HepG2 (cell line): ENCODE data around the gene TLL2. TPM values are rescaled to one million over a fixed set of nuclear protein-coding genes. Genes with fewer than 3 reads are reported as not detected.
A peak's percentile ranks its signal among the peaks of the same experiment; 100 is the strongest.

Source experiments
- ATF3 ChIP-seq: sonication (generic); formaldehyde crosslinking; IDR thresholded peaks from 2 replicates; pipeline ENCODE4 v1.4.0; 2020; ENCODE audit warnings: missing genetic modification reagents
- BCL3 ChIP-seq: sonication (generic); formaldehyde crosslinking; IDR thresholded peaks from 2 replicates; pipeline ENCODE4 v1.5.1; 2020; ENCODE audit warnings: mild to moderate bottlenecking, missing genetic modification reagents, moderate library complexity
- ELF3 ChIP-seq: IDR thresholded peaks from 2 replicates; pipeline ENCODE4 v1.6.1; 2016; ENCODE audit warnings: missing genetic modification reagents, missing compliant biosample characterization
- ERF ChIP-seq: IDR thresholded peaks from 2 replicates; pipeline ENCODE4 v1.6.1; 2018; ENCODE audit warnings: missing biosample characterization, missing genetic modification reagents
- FIP1L1 ChIP-seq: fragments of 200-400 bp; formaldehyde crosslinking; IDR thresholded peaks from 2 replicates; pipeline ENCODE4 v1.6.1; 2018; ENCODE audit warnings: low read depth, mild to moderate bottlenecking, low read length, moderate library complexity, borderline replicate concordance; ENCODE audit not compliant: insufficient read depth
- HMG20B ChIP-seq: conservative IDR thresholded peaks from 2 replicates; pipeline ENCODE4 v1.6.1; 2016; ENCODE audit warnings: missing genetic modification reagents, missing compliant biosample characterization
- HNF1A ChIP-seq, 2 experiments: sonication (generic) in 1 of 2; formaldehyde crosslinking in 1 of 2; IDR thresholded peaks; 2 replicates each; pipeline versions ENCODE4 v1.4.0 to v1.6.1; 2016 to 2020; ENCODE audit warnings: borderline replicate concordance in 1 of 2, low read depth in 1 of 2, mild to moderate bottlenecking in 1 of 2, missing genetic modification reagents in 1 of 2
- MBD4 ChIP-seq: IDR thresholded peaks from 2 replicates; pipeline ENCODE4 v1.6.1; 2012; ENCODE audit warnings: low read length, inconsistent platforms, borderline replicate concordance
- MBNL3 ChIP-seq: fragments of 250-450 bp; sonication (Bioruptor Pico); conservative IDR thresholded peaks from 2 replicates; pipeline ENCODE4 v1.8.0; 2022; ENCODE audit warnings: mild to moderate bottlenecking, inconsistent platforms
- MTA1 ChIP-seq: sonication (generic); formaldehyde crosslinking; IDR thresholded peaks from 2 replicates; pipeline ENCODE4 v1.4.0; 2020; ENCODE audit warnings: missing genetic modification reagents, mild to moderate bottlenecking, borderline replicate concordance
- PAXIP1 ChIP-seq: sonication (generic); formaldehyde crosslinking; conservative IDR thresholded peaks from 2 replicates; pipeline ENCODE4 v1.4.0; 2020; ENCODE audit warnings: mild to moderate bottlenecking, missing genetic modification reagents, moderate library complexity
- RAD51 ChIP-seq: fragments of 450-650 bp; IDR thresholded peaks from 2 replicates; pipeline ENCODE4 v1.6.1; 2016; ENCODE audit warnings: borderline replicate concordance
- SMYD3 ChIP-seq: sonication (generic); formaldehyde crosslinking; IDR thresholded peaks from 2 replicates; pipeline ENCODE4 v1.8.1; 2023; ENCODE audit warnings: mild to moderate bottlenecking, missing genetic modification reagents
- THRA ChIP-seq: sonication (generic); formaldehyde crosslinking; IDR thresholded peaks from 2 replicates; pipeline ENCODE4 v1.4.0; 2020; ENCODE audit warnings: missing genetic modification reagents, borderline replicate concordance
- TOE1 ChIP-seq: sonication (generic); formaldehyde crosslinking; IDR thresholded peaks from 2 replicates; pipeline ENCODE4 v1.4.0; 2020; ENCODE audit warnings: mild to moderate bottlenecking, missing genetic modification reagents
- TP53 ChIP-seq: sonication (generic); formaldehyde crosslinking; conservative IDR thresholded peaks from 2 replicates; pipeline ENCODE4 v1.4.0; 2020; ENCODE audit warnings: missing genetic modification reagents
- ZNF530 ChIP-seq: sonication (generic); formaldehyde crosslinking; IDR thresholded peaks from 2 replicates; pipeline ENCODE4 v1.5.0; 2020; ENCODE audit warnings: low read depth, mild to moderate bottlenecking, missing genetic modification reagents
- polyA plus RNA-seq, 8 experiments: library from polyadenylated mRNA; depleted of rRNA in 3 of 8; stranded (reverse) in 7 of 8; unstranded in 1 of 8; fragments of >200 nt; fragmentation: Illumina TruSeq in 4 of 8; extraction: Trizol in 4 of 8; gene quantifications; 2 replicates each; pipeline versions ENCODE4 v1.2.1 to v1.2.3, GENCODE V29; 2011 to 2016; ENCODE audit warnings: low read depth in 4 of 8, missing spikeins in 1 of 8, mixed read lengths in 1 of 8; ENCODE audit not compliant: insufficient read depth in 1 of 8
- total RNA-seq, 5 experiments: library from RNA; depleted of rRNA; stranded (reverse); fragments of >200 nt; fragmentation: Illumina TruSeq; extraction: Trizol; gene quantifications; 2 replicates each; pipeline ENCODE4 v1.2.3, GENCODE V29; 2016; ENCODE audit warnings: low read depth in 1 of 5

The TLL2 gene
- total and polyA plus RNA-seq, 2 of the 13 experiments (the other 11 are each of a cell fraction or from before 2014, with no cell fraction given) = 0.09 TPM; not detected in 1

- TF ChIP-seq THRA (CRISPR knock-in tag) (0 out of 2 replicates have a peak, but pooled peaks have one; percentile 42), ERF (peak; percentile 60; the same call in 1 of the 2 replicates), TOE1 (no peak), BCL3 (CRISPR knock-in tag) (peak; percentile 69; the same call in 1 of the 2 replicates), ZNF530 (no peak), FIP1L1 (no peak), RAD51 (no peak), TP53 (CRISPR knock-in tag) (no peak), SMYD3 (CRISPR knock-in tag) (no peak), HNF1A (IDR thresholded peaks at IDR 0.05; ENCODE audit: low read depth) (no peak), HNF1A (CRISPR knock-in tag; IDR thresholded peaks at IDR 0.05; ENCODE audit: borderline replicate concordance) (no peak; the same call in 1 of the 2 replicates), ATF3 (CRISPR knock-in tag) (no peak), ELF3 (CRISPR knock-in tag) (peak; percentile 70; the same call in 1 of the 2 replicates), HMG20B (no peak), PAXIP1 (no peak; the same call in 1 of the 2 replicates), MTA1 (CRISPR knock-in tag) (no peak), MBNL3 (CRISPR knock-in tag) (no peak), MBD4 (no peak)
These were observed at the start of gene TLL2 (continued) for GRCh38 chr10:96513698-96514561.
